MG63 (cell line): ENCODE measurements around the gene CRB3. TPM values are rescaled to one million over a fixed set of nuclear protein-coding genes. Genes with fewer than 3 reads are reported as not detected.

Experiments used
- DNase-seq: peaks from one replicate; pipeline ENCODE4 v3.0.0-alpha.2; 2020
- H3K27me3 ChIP-seq: fragments of 250-450 bp; sonication (Bioruptor Pico); 2 replicates; pipeline ENCODE4 v1.5.1; 2020; ENCODE audit warnings: mild to moderate bottlenecking, moderate library complexity
- H3K36me3 ChIP-seq: fragments of 250-450 bp; sonication (Bioruptor Pico); 2 replicates; pipeline ENCODE4 v1.5.1; 2020; ENCODE audit warnings: mild to moderate bottlenecking, moderate library complexity
- H3K4me3 ChIP-seq: fragments of 250-450 bp; sonication (Bioruptor Pico); 2 replicates; pipeline ENCODE4 v1.5.1; 2020; ENCODE audit warnings: mild to moderate bottlenecking, moderate library complexity
- H3K9me3 ChIP-seq: fragments of 250-450 bp; sonication (Bioruptor Pico); 2 replicates; pipeline ENCODE4 v1.5.1; 2020; ENCODE audit warnings: mild to moderate bottlenecking, moderate library complexity
- total RNA-seq: library from RNA; depleted of rRNA; stranded (reverse); fragments of >200 nt; shearing (Covaris generic); gene quantifications from 2 replicates; pipeline ENCODE4 v1.2.3, GENCODE V29; 2014; ENCODE audit warnings: low replicate concordance

CRB3 gene
- total RNA-seq, 1 experiment from 2014 or later, result not detected

GRCh38 chr19:6478815-6479214 lies 14.7 kb downstream of the CRB3 start:
- H3K4me3 ChIP-seq, result no peak overlapping the region
- no peaks in the 10 kb centered on the region for H3K36me3 ChIP-seq
- H3K9me3 ChIP-seq, result no peaks in the 10 kb centered on the region
- no peak for DNase-seq
- H3K27me3 ChIP-seq, result no peaks in the 10 kb centered on the region

GRCh38 chr19:6479836-6480398 lies 15.8 kb downstream of the CRB3 start:
- Histone ChIP-seq H3K36me3 (no peaks in the 10 kb centered on the region), H3K27me3 (no peaks in the 10 kb centered on the region), H3K4me3 (no peak overlapping the region), H3K9me3 (no peaks in the 10 kb centered on the region)
- DNase-seq, result no peak

GRCh38 chr19:6480848-6481415 lies 16.9 kb downstream of the CRB3 start:
- Histone ChIP-seq H3K4me3 (no peak overlapping the region), H3K9me3 (no peaks in the 10 kb centered on the region), H3K27me3 (no peaks in the 10 kb centered on the region), H3K36me3 (no peaks in the 10 kb centered on the region)
- DNase-seq, result no peak

- no peak within 1 kb of the TSS for H3K4me3 ChIP-seq
- no peaks in the 10 kb centered on the region for H3K9me3 ChIP-seq
- no peaks in the 10 kb centered on the region for H3K27me3 ChIP-seq
- H3K36me3 ChIP-seq, result no peaks in the 10 kb centered on the region
- DNase-seq, result no peak
Observed at GRCh38 chr19:6481541-6482342, 17.7 kb downstream of the CRB3 start, which contains the start of gene DENND1C. TSS of gene DENND1C (minus strand) at chr19:6481787. CDS start at chr19:6481695, 92 bp downstream.

- Histone ChIP-seq H3K27me3 (no peaks in the 10 kb centered on the region), H3K4me3 (no peak overlapping the region), H3K36me3 (no peaks in the 10 kb centered on the region), H3K9me3 (no peaks in the 10 kb centered on the region)
- no peak for DNase-seq
Observed at GRCh38 chr19:6482343-6482686, 18.2 kb downstream of the CRB3 start.

GRCh38 chr19:6483235-6483634 lies 19.2 kb downstream of the CRB3 start:
- H3K4me3 ChIP-seq, result no peak overlapping the region
- H3K27me3 ChIP-seq, result no peaks in the 10 kb centered on the region
- no peaks in the 10 kb centered on the region for H3K36me3 ChIP-seq
- H3K9me3 ChIP-seq, result no peaks in the 10 kb centered on the region
- DNase-seq, result no peak

GRCh38 chr19:6484230-6484629 lies 20.2 kb downstream of the CRB3 start:
- Histone ChIP-seq H3K27me3 (no peaks in the 10 kb centered on the region), H3K4me3 (no peak overlapping the region), H3K9me3 (no peaks in the 10 kb centered on the region), H3K36me3 (no peaks in the 10 kb centered on the region)
- DNase-seq, result no peak

- DNase-seq, result no peak
- no peaks in the 10 kb centered on the region for H3K9me3 ChIP-seq
Observed at GRCh38 chr19:6484831-6485230, 20.8 kb downstream of the CRB3 start.

GRCh38 chr19:6489278-6490061 lies 25.4 kb downstream of the CRB3 start:
- Histone ChIP-seq H3K4me3 (no peak overlapping the region), H3K9me3 (no peaks in the 10 kb centered on the region), H3K27me3 (no peaks in the 10 kb centered on the region), H3K36me3 (no peaks in the 10 kb centered on the region)
- no peak for DNase-seq

More at GRCh38 chr19:6484831-6485230, 20.8 kb downstream of the CRB3 start:
- Histone ChIP-seq H3K27me3 (no peaks in the 10 kb centered on the region), H3K36me3 (no peaks in the 10 kb centered on the region), H3K4me3 (no peak overlapping the region)

GRCh38 chr19:6490134-6490533 lies 26.1 kb downstream of the CRB3 start:
- Histone ChIP-seq H3K4me3 (no peak overlapping the region), H3K9me3 (no peaks in the 10 kb centered on the region), H3K36me3 (no peaks in the 10 kb centered on the region), H3K27me3 (no peaks in the 10 kb centered on the region)
- no peak for DNase-seq

- Histone ChIP-seq H3K9me3 (no peaks in the 10 kb centered on the region), H3K4me3 (no peak overlapping the region), H3K36me3 (no peaks in the 10 kb centered on the region), H3K27me3 (no peaks in the 10 kb centered on the region)
- DNase-seq, result peak; percentile 19
Observed at GRCh38 chr19:6491802-6492592, 27.9 kb downstream of the CRB3 start.

GRCh38 chr19:6494438-6495036 lies 30.5 kb downstream of the CRB3 start:
- H3K27me3 ChIP-seq, result no peaks in the 10 kb centered on the region
- no peaks in the 10 kb centered on the region for H3K36me3 ChIP-seq

GRCh38 chr19:6495947-6496346 lies 31.9 kb downstream of the CRB3 start:
- Histone ChIP-seq H3K27me3 (no peaks in the 10 kb centered on the region), H3K9me3 (no peaks in the 10 kb centered on the region)
- no peak for DNase-seq

More at GRCh38 chr19:6494438-6495036, 30.5 kb downstream of the CRB3 start:
- Histone ChIP-seq H3K4me3 (no peak overlapping the region), H3K9me3 (no peaks in the 10 kb centered on the region)
- DNase-seq, result no peak

GRCh38 chr19:6498294-6499036 lies 34.4 kb downstream of the CRB3 start:
- DNase-seq, result no peak
- no peaks in the 10 kb centered on the region for H3K9me3 ChIP-seq

More at GRCh38 chr19:6495947-6496346, 31.9 kb downstream of the CRB3 start:
- Histone ChIP-seq H3K4me3 (no peak overlapping the region), H3K36me3 (no peaks in the 10 kb centered on the region)

GRCh38 chr19:6499052-6499790 lies 35.1 kb downstream of the CRB3 start:
- no peak for DNase-seq
- H3K4me3 ChIP-seq, result no peak overlapping the region
- no peaks in the 10 kb centered on the region for H3K27me3 ChIP-seq
- H3K9me3 ChIP-seq, result no peaks in the 10 kb centered on the region
- no peaks in the 10 kb centered on the region for H3K36me3 ChIP-seq

More at GRCh38 chr19:6498294-6499036, 34.4 kb downstream of the CRB3 start:
- H3K36me3 ChIP-seq, result no peaks in the 10 kb centered on the region
- H3K27me3 ChIP-seq, result no peaks in the 10 kb centered on the region
- H3K4me3 ChIP-seq, result no peak overlapping the region
